ENCODE results near the gene NME5. TPM values are rescaled to one million over a fixed set of nuclear protein-coding genes. Genes with fewer than 3 reads are reported as not detected.

NME5 gene
- total and polyA plus RNA-seq, 2 of the 8 experiments (the other 6 are each of a cell fraction or from before 2014, with no cell fraction given) = 0.48 to 0.89 TPM

DNA sequence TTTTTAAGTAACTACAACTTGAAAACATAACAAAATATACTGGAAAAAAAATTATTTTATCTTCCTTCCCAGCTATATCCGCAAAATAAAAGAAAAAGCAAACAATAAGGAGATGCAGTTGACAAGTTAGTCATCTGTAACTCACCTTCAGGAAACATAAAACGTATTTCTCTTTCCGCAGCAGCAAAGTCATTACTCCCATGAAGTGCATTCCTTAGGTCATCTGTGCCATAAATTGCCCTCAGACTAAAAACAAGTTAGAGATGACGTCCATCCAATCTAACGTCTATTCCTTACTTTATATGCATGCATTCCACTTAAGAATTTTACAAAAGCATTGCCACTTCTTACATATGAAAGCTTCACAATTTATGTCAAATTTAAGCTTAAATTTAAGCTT, 10.9 kb downstream of the NME5 start (continued):
- TF ChIP-seq, protein P1, sequence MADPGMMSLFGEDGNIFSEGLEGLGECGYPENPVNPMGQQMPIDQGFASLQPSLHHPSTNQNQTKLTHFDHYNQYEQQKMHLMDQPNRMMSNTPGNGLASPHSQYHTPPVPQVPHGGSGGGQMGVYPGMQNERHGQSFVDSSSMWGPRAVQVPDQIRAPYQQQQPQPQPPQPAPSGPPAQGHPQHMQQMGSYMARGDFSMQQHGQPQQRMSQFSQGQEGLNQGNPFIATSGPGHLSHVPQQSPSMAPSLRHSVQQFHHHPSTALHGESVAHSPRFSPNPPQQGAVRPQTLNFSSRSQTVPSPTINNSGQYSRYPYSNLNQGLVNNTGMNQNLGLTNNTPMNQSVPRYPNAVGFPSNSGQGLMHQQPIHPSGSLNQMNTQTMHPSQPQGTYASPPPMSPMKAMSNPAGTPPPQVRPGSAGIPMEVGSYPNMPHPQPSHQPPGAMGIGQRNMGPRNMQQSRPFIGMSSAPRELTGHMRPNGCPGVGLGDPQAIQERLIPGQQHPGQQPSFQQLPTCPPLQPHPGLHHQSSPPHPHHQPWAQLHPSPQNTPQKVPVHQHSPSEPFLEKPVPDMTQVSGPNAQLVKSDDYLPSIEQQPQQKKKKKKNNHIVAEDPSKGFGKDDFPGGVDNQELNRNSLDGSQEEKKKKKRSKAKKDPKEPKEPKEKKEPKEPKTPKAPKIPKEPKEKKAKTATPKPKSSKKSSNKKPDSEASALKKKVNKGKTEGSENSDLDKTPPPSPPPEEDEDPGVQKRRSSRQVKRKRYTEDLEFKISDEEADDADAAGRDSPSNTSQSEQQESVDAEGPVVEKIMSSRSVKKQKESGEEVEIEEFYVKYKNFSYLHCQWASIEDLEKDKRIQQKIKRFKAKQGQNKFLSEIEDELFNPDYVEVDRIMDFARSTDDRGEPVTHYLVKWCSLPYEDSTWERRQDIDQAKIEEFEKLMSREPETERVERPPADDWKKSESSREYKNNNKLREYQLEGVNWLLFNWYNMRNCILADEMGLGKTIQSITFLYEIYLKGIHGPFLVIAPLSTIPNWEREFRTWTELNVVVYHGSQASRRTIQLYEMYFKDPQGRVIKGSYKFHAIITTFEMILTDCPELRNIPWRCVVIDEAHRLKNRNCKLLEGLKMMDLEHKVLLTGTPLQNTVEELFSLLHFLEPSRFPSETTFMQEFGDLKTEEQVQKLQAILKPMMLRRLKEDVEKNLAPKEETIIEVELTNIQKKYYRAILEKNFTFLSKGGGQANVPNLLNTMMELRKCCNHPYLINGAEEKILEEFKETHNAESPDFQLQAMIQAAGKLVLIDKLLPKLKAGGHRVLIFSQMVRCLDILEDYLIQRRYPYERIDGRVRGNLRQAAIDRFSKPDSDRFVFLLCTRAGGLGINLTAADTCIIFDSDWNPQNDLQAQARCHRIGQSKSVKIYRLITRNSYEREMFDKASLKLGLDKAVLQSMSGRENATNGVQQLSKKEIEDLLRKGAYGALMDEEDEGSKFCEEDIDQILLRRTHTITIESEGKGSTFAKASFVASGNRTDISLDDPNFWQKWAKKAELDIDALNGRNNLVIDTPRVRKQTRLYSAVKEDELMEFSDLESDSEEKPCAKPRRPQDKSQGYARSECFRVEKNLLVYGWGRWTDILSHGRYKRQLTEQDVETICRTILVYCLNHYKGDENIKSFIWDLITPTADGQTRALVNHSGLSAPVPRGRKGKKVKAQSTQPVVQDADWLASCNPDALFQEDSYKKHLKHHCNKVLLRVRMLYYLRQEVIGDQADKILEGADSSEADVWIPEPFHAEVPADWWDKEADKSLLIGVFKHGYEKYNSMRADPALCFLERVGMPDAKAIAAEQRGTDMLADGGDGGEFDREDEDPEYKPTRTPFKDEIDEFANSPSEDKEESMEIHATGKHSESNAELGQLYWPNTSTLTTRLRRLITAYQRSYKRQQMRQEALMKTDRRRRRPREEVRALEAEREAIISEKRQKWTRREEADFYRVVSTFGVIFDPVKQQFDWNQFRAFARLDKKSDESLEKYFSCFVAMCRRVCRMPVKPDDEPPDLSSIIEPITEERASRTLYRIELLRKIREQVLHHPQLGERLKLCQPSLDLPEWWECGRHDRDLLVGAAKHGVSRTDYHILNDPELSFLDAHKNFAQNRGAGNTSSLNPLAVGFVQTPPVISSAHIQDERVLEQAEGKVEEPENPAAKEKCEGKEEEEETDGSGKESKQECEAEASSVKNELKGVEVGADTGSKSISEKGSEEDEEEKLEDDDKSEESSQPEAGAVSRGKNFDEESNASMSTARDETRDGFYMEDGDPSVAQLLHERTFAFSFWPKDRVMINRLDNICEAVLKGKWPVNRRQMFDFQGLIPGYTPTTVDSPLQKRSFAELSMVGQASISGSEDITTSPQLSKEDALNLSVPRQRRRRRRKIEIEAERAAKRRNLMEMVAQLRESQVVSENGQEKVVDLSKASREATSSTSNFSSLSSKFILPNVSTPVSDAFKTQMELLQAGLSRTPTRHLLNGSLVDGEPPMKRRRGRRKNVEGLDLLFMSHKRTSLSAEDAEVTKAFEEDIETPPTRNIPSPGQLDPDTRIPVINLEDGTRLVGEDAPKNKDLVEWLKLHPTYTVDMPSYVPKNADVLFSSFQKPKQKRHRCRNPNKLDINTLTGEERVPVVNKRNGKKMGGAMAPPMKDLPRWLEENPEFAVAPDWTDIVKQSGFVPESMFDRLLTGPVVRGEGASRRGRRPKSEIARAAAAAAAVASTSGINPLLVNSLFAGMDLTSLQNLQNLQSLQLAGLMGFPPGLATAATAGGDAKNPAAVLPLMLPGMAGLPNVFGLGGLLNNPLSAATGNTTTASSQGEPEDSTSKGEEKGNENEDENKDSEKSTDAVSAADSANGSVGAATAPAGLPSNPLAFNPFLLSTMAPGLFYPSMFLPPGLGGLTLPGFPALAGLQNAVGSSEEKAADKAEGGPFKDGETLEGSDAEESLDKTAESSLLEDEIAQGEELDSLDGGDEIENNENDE (IDR thresholded peaks at IDR 0.05; ENCODE audit: insufficient replicate concordance, low read length) = no peak

Data from H1 (cell line).